ENCODE measurements around the gene STRN. TPM values are rescaled to one million over a fixed set of nuclear protein-coding genes. Genes with fewer than 3 reads are reported as not detected.

STRN gene
- total and polyA plus RNA-seq, 10 of the 15 experiments (the other 5 are each of a cell fraction or from before 2014, with no cell fraction given), result 1.00 to 19.2 (median 9.1) TPM

- H3K27ac ChIP-seq (ENCODE audit: control insufficient read depth, insufficient read depth), result no peak overlapping the region
- no peak for FAIRE-seq
- H4K20me1 ChIP-seq (ENCODE audit: control insufficient read depth, insufficient read depth), result no peaks in the 10 kb centered on the region
- H3K27me3 ChIP-seq (replicated peaks in 1 of 2; ENCODE audit: control insufficient read depth in 2 of 2, insufficient read depth in 2 of 2, low read length in 1 of 2), result no peaks in the 10 kb centered on the region
- WGBS (ENCODE audit: insufficient coverage, insufficient replicate concordance, low lambda C conversion rate, missing lambda C conversion rate), result 100% methylated on average over 7 of the region's 7 CpGs
- ChIA-PET POLR2A (no interaction called here), RAD21 (ENCODE audit: unreplicated experiment) (no interaction called here), SMC1A (ENCODE audit: uncharacterized antibody, unreplicated experiment) (no interaction called here), CTCF (no interaction called here)
- no peak for ATAC-seq
- no peaks in the 10 kb centered on the region for H3K4me1 ChIP-seq (ENCODE audit: control insufficient read depth, insufficient read depth, low read length)
- no peak overlapping the region for H3K4me3 ChIP-seq
- no peaks in the 10 kb centered on the region for H3K79me2 ChIP-seq (ENCODE audit: control insufficient read depth, insufficient read depth, low read length)
- no peak for DNase-seq (ENCODE audit: low read depth, low spot score)
- H3K9ac ChIP-seq (ENCODE audit: control insufficient read depth, insufficient read depth, low read length), result no peak overlapping the region
- H3K4me2 ChIP-seq (ENCODE audit: control insufficient read depth, insufficient read depth), result no peak overlapping the region
- no TSS peak for BruUV-seq (replicated peaks)
- intact Hi-C loops (cut with micrococcal nuclease; ENCODE audit: unreplicated experiment), result no loop called here
- no peaks in the 10 kb centered on the region for H3K9me3 ChIP-seq (replicated peaks; ENCODE audit: control insufficient read depth, insufficient read depth, low read length)
- TF ChIP-seq FOS (IDR thresholded peaks at IDR 0.05; ENCODE audit: borderline replicate concordance, extremely low read depth, insufficient read length) (no peak), MYC (IDR thresholded peaks at IDR 0.05; ENCODE audit: insufficient read depth, insufficient read length, insufficient replicate concordance, low read length, severe bottlenecking) (no peak), ZNF687 (IDR thresholded peaks at IDR 0.05) (no peak), ZNF24 (IDR thresholded peaks at IDR 0.05) (no peak), NFXL1 (IDR thresholded peaks at IDR 0.05; ENCODE audit: borderline replicate concordance) (no peak), ZNF217 (IDR thresholded peaks at IDR 0.05) (no peak), RB1 (IDR thresholded peaks at IDR 0.05; ENCODE audit: borderline replicate concordance) (no peak), IRF4 (IDR thresholded peaks at IDR 0.05; ENCODE audit: low read depth, low read length) (no peak)
- peaks cover 1 to 4% of the 10 kb centered on the region in 2 experiments; a peak in 3 of 4 replicates for H3K36me3 ChIP-seq (ENCODE audit: control insufficient read depth in 2 of 2, insufficient read depth in 2 of 2, low read length in 1 of 2)
- H2AFZ ChIP-seq (ENCODE audit: control insufficient read depth, low read depth, low read length), result no peak overlapping the region
- in situ Hi-C loops (cut with MboI), result no loop called here
These were observed 73.5 kb downstream of the STRN start for GRCh38 chr2:36892805-36893204.

Measured in GM12878 (cell line).